SK-N-SH treated with all-trans-retinoic acid at 6 μM for 48 hours (cell line): ENCODE measurements around the gene LRP11.

Source experiments
- ATAC-seq: fragments of 200-7000 bp; cut with Tn5 transposase; 3 replicates; pipeline ENCODE4 v1.9.1; 2020; ENCODE audit warnings: mild to moderate bottlenecking, moderate library complexity
- ARNTL ChIP-seq: fragments of 450-650 bp; formaldehyde crosslinking; IDR thresholded peaks from 2 replicates; pipeline ENCODE4 v1.5.0; 2020; ENCODE audit warnings: low read depth, mild to moderate bottlenecking, moderate library complexity, borderline replicate concordance
- BACH2 ChIP-seq: fragments of 250-450 bp; sonication (Bioruptor Pico); IDR thresholded peaks from 2 replicates; pipeline ENCODE4 v1.9.0; 2021; ENCODE audit warnings: mild to moderate bottlenecking, borderline replicate concordance
- CSDC2 ChIP-seq: fragments of 250-450 bp; sonication (Bioruptor Pico); IDR thresholded peaks from 2 replicates; pipeline ENCODE4 v1.5.0; 2020; ENCODE audit warnings: mild to moderate bottlenecking, moderate library complexity
- ESRRG ChIP-seq: fragments of 250-450 bp; sonication (Bioruptor Pico); IDR thresholded peaks from 2 replicates; pipeline ENCODE4 v1.6.1; 2021; ENCODE audit warnings: mild to moderate bottlenecking
- GLIS3 ChIP-seq: fragments of 250-450 bp; sonication (Bioruptor Pico); IDR thresholded peaks from 2 replicates; pipeline ENCODE4 v1.5.0; 2020; ENCODE audit warnings: mild to moderate bottlenecking, moderate library complexity
- ISL1 ChIP-seq: fragments of 250-450 bp; sonication (Bioruptor Pico); IDR thresholded peaks from 2 replicates; pipeline ENCODE4 v2.1.2; 2022; ENCODE audit warnings: mild to moderate bottlenecking, moderate library complexity
- PPARA ChIP-seq: fragments of 250-450 bp; sonication (Bioruptor Pico); IDR thresholded peaks from 2 replicates; pipeline ENCODE4 v1.5.0; 2020; ENCODE audit warnings: mild to moderate bottlenecking, borderline replicate concordance
- RARB ChIP-seq: fragments of 250-450 bp; sonication (Bioruptor Pico); IDR thresholded peaks from 2 replicates; pipeline ENCODE4 v1.8.0; 2021; ENCODE audit warnings: mild to moderate bottlenecking, moderate library complexity
- SNAI2 ChIP-seq: fragments of 250-450 bp; sonication (Bioruptor Pico); IDR thresholded peaks from 2 replicates; pipeline ENCODE4 v1.5.0; 2020; ENCODE audit warnings: mild to moderate bottlenecking, moderate library complexity
- TCF4 ChIP-seq: fragments of 250-450 bp; sonication (Bioruptor Pico); IDR thresholded peaks from 2 replicates; pipeline ENCODE4 v1.8.0; 2021; ENCODE audit warnings: mild to moderate bottlenecking, moderate library complexity, borderline replicate concordance
- TOX ChIP-seq: fragments of 250-450 bp; sonication (Bioruptor Pico); IDR thresholded peaks from 2 replicates; pipeline ENCODE4 v1.8.0; 2021; ENCODE audit warnings: mild to moderate bottlenecking, moderate library complexity, borderline replicate concordance
- ZFP3 ChIP-seq: fragments of 250-450 bp; sonication (Bioruptor Pico); IDR thresholded peaks from 2 replicates; pipeline ENCODE4 v1.5.0; 2020; ENCODE audit warnings: mild to moderate bottlenecking, moderate library complexity
- ZFP30 ChIP-seq: fragments of 450-650 bp; formaldehyde crosslinking; IDR thresholded peaks from 2 replicates; pipeline ENCODE4 v1.5.0; 2022; ENCODE audit warnings: mild to moderate bottlenecking, moderate library complexity
- ZNF565 ChIP-seq: fragments of 450-650 bp; formaldehyde crosslinking; conservative IDR thresholded peaks from 2 replicates; pipeline ENCODE4 v1.5.0; 2020; ENCODE audit warnings: low read depth, mild to moderate bottlenecking, moderate library complexity
- ZNF70 ChIP-seq: fragments of 450-650 bp; formaldehyde crosslinking; IDR thresholded peaks from 2 replicates; pipeline ENCODE4 v1.5.0; 2020; ENCODE audit warnings: mild to moderate bottlenecking, moderate library complexity
- ZNF8 ChIP-seq: fragments of 450-650 bp; formaldehyde crosslinking; IDR thresholded peaks from 2 replicates; pipeline ENCODE4 v1.5.0; 2020; ENCODE audit warnings: mild to moderate bottlenecking, moderate library complexity
- TF ChIP-seq, protein P1 (sequence below): fragments of 250-450 bp; sonication (Bioruptor Pico); IDR thresholded peaks from 2 replicates; pipeline ENCODE4 v1.5.0; 2020; ENCODE audit warnings: mild to moderate bottlenecking, moderate library complexity
- TF ChIP-seq, protein P2 (sequence below): fragments of 250-450 bp; sonication (Bioruptor Pico); IDR thresholded peaks from 2 replicates; pipeline ENCODE4 v1.5.1; 2021; ENCODE audit warnings: mild to moderate bottlenecking, moderate library complexity
- TF ChIP-seq, protein P3 (sequence below): fragments of 250-450 bp; sonication (Bioruptor Pico); IDR thresholded peaks from 2 replicates; pipeline ENCODE4 v1.8.0; 2020; ENCODE audit warnings: mild to moderate bottlenecking, moderate library complexity, borderline replicate concordance
- TF ChIP-seq, protein P4 (sequence below): fragments of 250-450 bp; sonication (Bioruptor Pico); IDR thresholded peaks from 2 replicates; pipeline ENCODE4 v1.5.1; 2020; ENCODE audit warnings: low read depth, mild to moderate bottlenecking, moderate library complexity
- TF ChIP-seq, protein P5 (sequence below): fragments of 250-450 bp; sonication (Bioruptor Pico); IDR thresholded peaks from 2 replicates; pipeline ENCODE4 v1.8.0; 2021; ENCODE audit warnings: low read depth, mild to moderate bottlenecking, moderate library complexity, borderline replicate concordance

Gene LRP11

DNA sequence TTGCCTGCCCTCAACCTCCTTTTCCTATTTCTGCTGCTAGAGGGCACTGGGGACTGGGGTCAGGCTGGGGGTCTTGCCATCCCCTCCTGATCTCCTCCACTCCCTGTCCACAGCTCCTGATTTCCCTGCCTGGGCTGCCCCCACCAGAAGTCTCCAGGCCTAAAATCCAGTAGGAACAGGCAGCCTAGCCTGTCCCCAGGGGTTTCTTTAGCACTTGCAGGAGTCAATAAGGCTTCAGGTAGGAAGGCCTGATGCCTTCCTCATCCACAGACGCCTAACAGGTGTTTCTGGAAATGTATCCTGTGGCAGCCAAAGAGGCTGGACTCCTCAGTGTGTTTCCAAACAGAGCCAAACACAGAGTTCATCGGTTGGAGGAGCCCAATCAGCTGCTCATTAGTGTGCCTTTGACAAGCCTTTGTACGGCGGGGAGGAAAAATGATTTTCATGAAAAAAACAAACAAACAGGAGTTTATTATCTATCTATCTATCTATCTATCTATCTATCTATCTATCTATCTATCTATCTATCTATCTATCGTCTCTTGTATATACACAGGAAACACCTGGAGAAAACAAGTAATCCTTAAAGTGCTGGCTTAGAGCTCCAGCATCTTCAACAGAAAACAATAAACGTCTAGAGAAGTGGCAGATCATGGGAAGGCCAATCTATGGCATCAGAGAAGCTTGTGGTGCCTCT is 37.4 kb upstream of the LRP11 start:
- no peak for ATAC-seq
- TF ChIP-seq GLIS3 (CRISPR knock-in tag) (no peak), ZNF8 (no peak), SNAI2 (CRISPR knock-in tag) (no peak), BACH2 (CRISPR knock-in tag) (no peak), ZFP30 (CRISPR knock-in tag) (no peak)

DNA sequence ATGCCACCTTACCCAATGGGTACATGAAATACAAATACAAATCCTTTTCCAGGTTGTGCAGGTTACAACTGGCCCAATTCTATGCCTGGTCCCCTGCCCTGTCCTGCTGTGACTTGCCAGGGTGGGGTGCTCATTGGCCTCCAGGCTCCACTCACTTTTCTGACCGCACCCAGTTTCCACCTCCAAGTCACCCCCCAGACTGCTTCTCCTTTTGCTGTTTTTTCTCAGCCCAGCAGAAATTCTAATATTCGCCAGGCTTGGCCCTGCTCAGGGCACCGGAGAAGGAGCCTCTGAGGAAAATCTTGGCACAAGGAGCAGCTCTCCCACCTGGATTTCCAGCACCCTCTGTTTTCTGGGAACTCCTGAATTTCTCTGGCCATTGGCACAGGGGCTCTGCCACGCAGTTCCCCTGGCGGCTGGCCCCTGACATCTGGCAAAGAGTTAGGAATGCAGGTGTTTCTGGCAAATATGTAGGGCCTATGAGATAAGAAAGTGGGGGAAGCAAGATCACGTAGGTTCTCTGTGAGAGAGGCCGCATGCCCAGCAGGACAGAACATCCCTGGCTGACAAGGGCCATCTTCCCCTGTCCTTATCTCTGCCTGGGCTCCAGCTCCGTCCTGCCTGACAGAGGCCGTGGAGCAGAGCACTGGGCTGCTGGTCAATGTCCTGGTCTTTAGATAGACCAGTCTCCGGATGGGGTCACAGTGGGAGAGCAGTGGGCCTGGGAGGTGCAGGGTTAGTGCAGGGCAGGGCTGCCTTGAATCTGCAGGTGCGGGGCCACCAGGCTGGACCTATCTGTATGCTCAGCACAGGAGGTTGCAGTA is 36.7 kb upstream of the LRP11 start:
- TF ChIP-seq ZFP3 (CRISPR knock-in tag), result no peak
- TF ChIP-seq BACH2 (CRISPR knock-in tag), result no peak
- TF ChIP-seq, protein P1, sequence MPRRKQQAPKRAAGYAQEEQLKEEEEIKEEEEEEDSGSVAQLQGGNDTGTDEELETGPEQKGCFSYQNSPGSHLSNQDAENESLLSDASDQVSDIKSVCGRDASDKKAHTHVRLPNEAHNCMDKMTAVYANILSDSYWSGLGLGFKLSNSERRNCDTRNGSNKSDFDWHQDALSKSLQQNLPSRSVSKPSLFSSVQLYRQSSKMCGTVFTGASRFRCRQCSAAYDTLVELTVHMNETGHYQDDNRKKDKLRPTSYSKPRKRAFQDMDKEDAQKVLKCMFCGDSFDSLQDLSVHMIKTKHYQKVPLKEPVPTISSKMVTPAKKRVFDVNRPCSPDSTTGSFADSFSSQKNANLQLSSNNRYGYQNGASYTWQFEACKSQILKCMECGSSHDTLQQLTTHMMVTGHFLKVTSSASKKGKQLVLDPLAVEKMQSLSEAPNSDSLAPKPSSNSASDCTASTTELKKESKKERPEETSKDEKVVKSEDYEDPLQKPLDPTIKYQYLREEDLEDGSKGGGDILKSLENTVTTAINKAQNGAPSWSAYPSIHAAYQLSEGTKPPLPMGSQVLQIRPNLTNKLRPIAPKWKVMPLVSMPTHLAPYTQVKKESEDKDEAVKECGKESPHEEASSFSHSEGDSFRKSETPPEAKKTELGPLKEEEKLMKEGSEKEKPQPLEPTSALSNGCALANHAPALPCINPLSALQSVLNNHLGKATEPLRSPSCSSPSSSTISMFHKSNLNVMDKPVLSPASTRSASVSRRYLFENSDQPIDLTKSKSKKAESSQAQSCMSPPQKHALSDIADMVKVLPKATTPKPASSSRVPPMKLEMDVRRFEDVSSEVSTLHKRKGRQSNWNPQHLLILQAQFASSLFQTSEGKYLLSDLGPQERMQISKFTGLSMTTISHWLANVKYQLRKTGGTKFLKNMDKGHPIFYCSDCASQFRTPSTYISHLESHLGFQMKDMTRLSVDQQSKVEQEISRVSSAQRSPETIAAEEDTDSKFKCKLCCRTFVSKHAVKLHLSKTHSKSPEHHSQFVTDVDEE (CRISPR knock-in tag), result no peak
- TF ChIP-seq CSDC2 (CRISPR knock-in tag), result no peak
- TF ChIP-seq ARNTL (CRISPR knock-in tag), result no peak
- TF ChIP-seq ZFP30 (CRISPR knock-in tag), result no peak
- TF ChIP-seq TCF4, result no peak
- no peak for TF ChIP-seq ZNF8
- TF ChIP-seq TOX (CRISPR knock-in tag), result no peak
- ATAC-seq, result no peak

DNA sequence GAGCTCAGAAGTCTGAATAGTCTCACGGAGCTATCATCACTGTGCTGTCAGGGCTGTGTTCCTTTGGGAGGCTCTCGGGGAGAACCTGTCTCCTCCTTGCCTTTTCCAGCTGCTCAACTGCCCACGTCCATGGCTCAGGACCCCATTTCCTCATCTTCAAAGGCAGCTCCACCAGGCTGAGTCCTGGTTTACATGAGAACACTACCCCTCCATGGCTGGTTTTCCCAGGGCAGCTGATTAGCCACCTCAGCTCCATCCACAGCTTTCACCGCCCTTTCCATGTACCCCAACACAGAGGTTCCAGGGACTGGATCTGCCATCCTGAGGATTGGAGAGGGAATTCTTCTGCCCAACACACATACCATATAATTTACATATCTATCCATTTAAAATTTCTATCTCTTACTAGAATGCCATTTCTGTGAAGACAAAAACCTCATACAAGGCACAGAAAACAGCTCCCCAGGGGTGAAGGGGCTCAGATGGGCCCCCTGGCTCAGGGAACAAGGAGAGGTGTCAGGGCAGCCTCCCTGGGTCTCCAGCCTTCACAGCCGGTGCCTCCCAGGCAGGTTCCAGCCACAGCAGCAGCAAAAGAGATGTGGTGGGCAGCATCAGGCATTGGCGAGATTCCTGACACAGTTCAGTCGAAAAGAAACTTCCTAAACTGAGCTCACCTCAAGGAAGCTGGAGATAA is 35.9 kb upstream of the LRP11 start:
- ATAC-seq, result no peak
- no peak for TF ChIP-seq PPARA (CRISPR knock-in tag)
- TF ChIP-seq, protein P2, sequence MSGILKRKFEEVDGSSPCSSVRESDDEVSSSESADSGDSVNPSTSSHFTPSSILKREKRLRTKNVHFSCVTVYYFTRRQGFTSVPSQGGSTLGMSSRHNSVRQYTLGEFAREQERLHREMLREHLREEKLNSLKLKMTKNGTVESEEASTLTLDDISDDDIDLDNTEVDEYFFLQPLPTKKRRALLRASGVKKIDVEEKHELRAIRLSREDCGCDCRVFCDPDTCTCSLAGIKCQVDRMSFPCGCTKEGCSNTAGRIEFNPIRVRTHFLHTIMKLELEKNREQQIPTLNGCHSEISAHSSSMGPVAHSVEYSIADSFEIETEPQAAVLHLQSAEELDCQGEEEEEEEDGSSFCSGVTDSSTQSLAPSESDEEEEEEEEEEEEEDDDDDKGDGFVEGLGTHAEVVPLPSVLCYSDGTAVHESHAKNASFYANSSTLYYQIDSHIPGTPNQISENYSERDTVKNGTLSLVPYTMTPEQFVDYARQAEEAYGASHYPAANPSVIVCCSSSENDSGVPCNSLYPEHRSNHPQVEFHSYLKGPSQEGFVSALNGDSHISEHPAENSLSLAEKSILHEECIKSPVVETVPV (CRISPR knock-in tag), result no peak
- no peak for TF ChIP-seq ARNTL (CRISPR knock-in tag)
- TF ChIP-seq ZNF565 (CRISPR knock-in tag), result no peak
- no peak for TF ChIP-seq RARB (CRISPR knock-in tag)
- TF ChIP-seq BACH2 (CRISPR knock-in tag), result no peak
- no peak for TF ChIP-seq ESRRG
- TF ChIP-seq TCF4, result no peak
- TF ChIP-seq, all 23 proteins: peak for 0

DNA sequence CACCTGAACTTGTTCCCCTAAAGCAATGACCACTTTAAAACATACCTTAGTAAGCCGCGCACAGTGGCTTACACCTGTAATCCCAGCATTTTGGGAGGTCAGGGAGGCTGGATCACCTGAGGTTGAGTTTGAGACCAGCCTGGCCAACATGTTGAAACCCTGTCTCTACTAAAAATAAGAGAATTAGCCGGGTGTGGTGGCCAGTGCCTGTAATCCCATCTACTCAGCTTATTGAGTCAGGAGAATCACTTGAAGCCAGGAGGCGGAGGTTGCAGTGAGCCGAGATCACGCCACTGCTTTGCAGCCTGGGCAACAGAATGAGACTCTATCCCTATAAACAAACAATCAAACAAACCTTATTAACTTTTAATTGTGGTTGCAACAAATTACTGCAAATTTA is 35.3 kb upstream of the LRP11 start:
- ATAC-seq, result no peak
- TF ChIP-seq ZNF70, result no peak
- no peak for TF ChIP-seq ZNF565 (CRISPR knock-in tag)
- no peak for TF ChIP-seq ISL1 (CRISPR knock-in tag)
- TF ChIP-seq, protein P3, sequence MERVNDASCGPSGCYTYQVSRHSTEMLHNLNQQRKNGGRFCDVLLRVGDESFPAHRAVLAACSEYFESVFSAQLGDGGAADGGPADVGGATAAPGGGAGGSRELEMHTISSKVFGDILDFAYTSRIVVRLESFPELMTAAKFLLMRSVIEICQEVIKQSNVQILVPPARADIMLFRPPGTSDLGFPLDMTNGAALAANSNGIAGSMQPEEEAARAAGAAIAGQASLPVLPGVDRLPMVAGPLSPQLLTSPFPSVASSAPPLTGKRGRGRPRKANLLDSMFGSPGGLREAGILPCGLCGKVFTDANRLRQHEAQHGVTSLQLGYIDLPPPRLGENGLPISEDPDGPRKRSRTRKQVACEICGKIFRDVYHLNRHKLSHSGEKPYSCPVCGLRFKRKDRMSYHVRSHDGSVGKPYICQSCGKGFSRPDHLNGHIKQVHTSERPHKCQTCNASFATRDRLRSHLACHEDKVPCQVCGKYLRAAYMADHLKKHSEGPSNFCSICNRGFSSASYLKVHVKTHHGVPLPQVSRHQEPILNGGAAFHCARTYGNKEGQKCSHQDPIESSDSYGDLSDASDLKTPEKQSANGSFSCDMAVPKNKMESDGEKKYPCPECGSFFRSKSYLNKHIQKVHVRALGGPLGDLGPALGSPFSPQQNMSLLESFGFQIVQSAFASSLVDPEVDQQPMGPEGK, result no peak
- TF ChIP-seq ARNTL (CRISPR knock-in tag), result no peak
- TF ChIP-seq ZNF8, result no peak
- TF ChIP-seq SNAI2 (CRISPR knock-in tag), result no peak
- TF ChIP-seq TCF4, result no peak
- TF ChIP-seq, protein P4, sequence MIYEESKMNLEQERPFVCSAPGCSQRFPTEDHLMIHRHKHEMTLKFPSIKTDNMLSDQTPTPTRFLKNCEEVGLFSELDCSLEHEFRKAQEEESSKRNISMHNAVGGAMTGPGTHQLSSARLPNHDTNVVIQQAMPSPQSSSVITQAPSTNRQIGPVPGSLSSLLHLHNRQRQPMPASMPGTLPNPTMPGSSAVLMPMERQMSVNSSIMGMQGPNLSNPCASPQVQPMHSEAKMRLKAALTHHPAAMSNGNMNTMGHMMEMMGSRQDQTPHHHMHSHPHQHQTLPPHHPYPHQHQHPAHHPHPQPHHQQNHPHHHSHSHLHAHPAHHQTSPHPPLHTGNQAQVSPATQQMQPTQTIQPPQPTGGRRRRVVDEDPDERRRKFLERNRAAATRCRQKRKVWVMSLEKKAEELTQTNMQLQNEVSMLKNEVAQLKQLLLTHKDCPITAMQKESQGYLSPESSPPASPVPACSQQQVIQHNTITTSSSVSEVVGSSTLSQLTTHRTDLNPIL, result no peak
- TF ChIP-seq CSDC2 (CRISPR knock-in tag), result no peak
- TF ChIP-seq ESRRG, result no peak
- TF ChIP-seq, protein P2 (CRISPR knock-in tag), result no peak
- no peak for TF ChIP-seq ZFP30 (CRISPR knock-in tag)
- TF ChIP-seq, protein P5, sequence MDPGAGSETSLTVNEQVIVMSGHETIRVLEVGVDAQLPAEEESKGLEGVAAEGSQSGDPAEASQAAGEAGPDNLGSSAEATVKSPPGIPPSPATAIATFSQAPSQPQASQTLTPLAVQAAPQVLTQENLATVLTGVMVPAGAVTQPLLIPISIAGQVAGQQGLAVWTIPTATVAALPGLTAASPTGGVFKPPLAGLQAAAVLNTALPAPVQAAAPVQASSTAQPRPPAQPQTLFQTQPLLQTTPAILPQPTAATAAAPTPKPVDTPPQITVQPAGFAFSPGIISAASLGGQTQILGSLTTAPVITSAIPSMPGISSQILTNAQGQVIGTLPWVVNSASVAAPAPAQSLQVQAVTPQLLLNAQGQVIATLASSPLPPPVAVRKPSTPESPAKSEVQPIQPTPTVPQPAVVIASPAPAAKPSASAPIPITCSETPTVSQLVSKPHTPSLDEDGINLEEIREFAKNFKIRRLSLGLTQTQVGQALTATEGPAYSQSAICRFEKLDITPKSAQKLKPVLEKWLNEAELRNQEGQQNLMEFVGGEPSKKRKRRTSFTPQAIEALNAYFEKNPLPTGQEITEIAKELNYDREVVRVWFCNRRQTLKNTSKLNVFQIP, result no peak
